Endometrial microvascular endothelial cells (primary cell): ENCODE results near the gene PLEKHA8. TPM values are rescaled to one million over a fixed set of nuclear protein-coding genes. Genes with fewer than 3 reads are reported as not detected.
"Not testable (repeated sequence)": the region's sequence is repeated elsewhere in the genome, so short reads cannot be mapped to it uniquely, and the experiment has no call there.

Source experiments
- in situ Hi-C: cut with HindIII; loops from 2 replicates; pipeline ENCODE4 v1.10.0; 2017; ENCODE audit warnings: low sequenced_read_pairs, low pct_unique_long_range_greater_than_20kb; ENCODE audit errors: inconsistent ontology term
- total RNA-seq: library from RNA; depleted of rRNA; stranded (reverse); fragments of >200 nt; gene quantifications from one replicate; pipeline ENCODE4 v1.2.3, GENCODE V29; 2015; ENCODE audit errors: inconsistent ontology term

PLEKHA8 gene
- total RNA-seq, 1 donor from 2014 or later = 7.0 TPM

GRCh38 chr7:30087371-30087770 is 59.2 kb downstream of the PLEKHA8 start:
- in situ Hi-C loops = no loop called here

GRCh38 chr7:30088362-30088761 is 60.1 kb downstream of the PLEKHA8 start:
- in situ Hi-C loops = no loop called here

GRCh38 chr7:30090111-30090510 is 61.9 kb downstream of the PLEKHA8 start:
- in situ Hi-C loops = no loop called here

GRCh38 chr7:30091491-30091912 is 63.3 kb downstream of the PLEKHA8 start:
- in situ Hi-C loops = no loop called here

- in situ Hi-C loops = no loop called here
Observed at GRCh38 chr7:30091987-30092386, 63.8 kb downstream of the PLEKHA8 start.

GRCh38 chr7:30093420-30093952 is 65.3 kb downstream of the PLEKHA8 start:
- in situ Hi-C loops = no loop called here

GRCh38 chr7:30098599-30098998 is 70.4 kb downstream of the PLEKHA8 start:
- in situ Hi-C loops = not testable (repeated sequence)

GRCh38 chr7:30102281-30102680 is 74.1 kb downstream of the PLEKHA8 start:
- in situ Hi-C loops = no loop called here

- in situ Hi-C loops = no loop called here
Observed at GRCh38 chr7:30104157-30104556, 75.9 kb downstream of the PLEKHA8 start.

- in situ Hi-C loops = no loop called here
Observed at GRCh38 chr7:30112103-30112713, 84.0 kb downstream of the PLEKHA8 start.

- in situ Hi-C loops = no loop called here
Observed at GRCh38 chr7:30113144-30113543, 84.9 kb downstream of the PLEKHA8 start.

- in situ Hi-C loops = no loop called here
Observed at GRCh38 chr7:30114536-30115238, 86.5 kb downstream of the PLEKHA8 start.

- in situ Hi-C loops = no loop called here
Observed at GRCh38 chr7:30115709-30116297, 87.6 kb downstream of the PLEKHA8 start.

- in situ Hi-C loops = no loop called here
Observed at GRCh38 chr7:30116771-30117170, 88.6 kb downstream of the PLEKHA8 start.

- in situ Hi-C loops = no loop called here
Observed at GRCh38 chr7:30117896-30118295, 89.7 kb downstream of the PLEKHA8 start.

GRCh38 chr7:30119890-30120577 is 91.8 kb downstream of the PLEKHA8 start:
- in situ Hi-C loops = no loop called here

GRCh38 chr7:30133736-30134610 is 105.8 kb downstream of the PLEKHA8 start:
- in situ Hi-C loops = no loop called here

- in situ Hi-C loops = no loop called here
Observed at GRCh38 chr7:30134611-30135300, 106.5 kb downstream of the PLEKHA8 start, which contains the start of gene MTURN. Gene MTURN (plus strand): TSS chr7:30134986. CDS start chr7:30135137, 151 bp downstream.
